ENCODE data around the gene HUNK. TPM values are rescaled to one million over a fixed set of nuclear protein-coding genes. Genes with fewer than 3 reads are reported as not detected.

HUNK gene
- total RNA-seq, 1 donor from 2014 or later = 0.19 TPM

GRCh38 chr21:31910074-31910470 is 37.3 kb downstream of the HUNK start:
- intact Hi-C loops (cut with DNase I) = no loop called here
- no peak for ATAC-seq (ENCODE audit: poor library complexity)

GRCh38 chr21:31911138-31911907 is 38.5 kb downstream of the HUNK start:
- intact Hi-C loops (cut with DNase I) = no loop called here
- DNase-seq = no peak
- no peak for ATAC-seq (ENCODE audit: poor library complexity)

More at GRCh38 chr21:31910074-31910470, 37.3 kb downstream of the HUNK start:
- no peak for DNase-seq

GRCh38 chr21:31912501-31912900 is 39.7 kb downstream of the HUNK start:
- DNase-seq (no peak), ATAC-seq (ENCODE audit: poor library complexity) (no peak)
- intact Hi-C loops (cut with DNase I) = no loop called here

- ATAC-seq (ENCODE audit: poor library complexity) (no peak), DNase-seq (no peak)
Measured at GRCh38 chr21:31913182-31913608, 40.4 kb downstream of the HUNK start.

GRCh38 chr21:31914472-31914871 is 41.7 kb downstream of the HUNK start:
- no peak for ATAC-seq (ENCODE audit: poor library complexity)
- intact Hi-C loops (cut with DNase I) = no loop called here

More at GRCh38 chr21:31913182-31913608, 40.4 kb downstream of the HUNK start:
- intact Hi-C loops (cut with DNase I) = no loop called here

GRCh38 chr21:31915566-31915965 is 42.7 kb downstream of the HUNK start:
- intact Hi-C loops (cut with DNase I) = no loop called here
- DNase-seq (no peak), ATAC-seq (ENCODE audit: poor library complexity) (no peak)

More at GRCh38 chr21:31914472-31914871, 41.7 kb downstream of the HUNK start:
- DNase-seq = no peak

- ATAC-seq (ENCODE audit: poor library complexity) (no peak), DNase-seq (no peak)
- intact Hi-C loops (cut with DNase I) = no loop called here
Measured at GRCh38 chr21:31917108-31917507, 44.3 kb downstream of the HUNK start.

- intact Hi-C loops (cut with DNase I) = no loop called here
- DNase-seq = no peak
- ATAC-seq (ENCODE audit: poor library complexity) = no peak
Measured at GRCh38 chr21:31918250-31918775, 45.5 kb downstream of the HUNK start.

- intact Hi-C loops (cut with DNase I) = no loop called here
- no peak for ATAC-seq (ENCODE audit: poor library complexity)
- no peak for DNase-seq
Measured at GRCh38 chr21:31920275-31920674, 47.5 kb downstream of the HUNK start.

GRCh38 chr21:31921079-31921478 is 48.3 kb downstream of the HUNK start:
- no peak for ATAC-seq (ENCODE audit: poor library complexity)
- intact Hi-C loops (cut with DNase I) = no loop called here
- no peak for DNase-seq

GRCh38 chr21:31922881-31923280 is 50.1 kb downstream of the HUNK start:
- DNase-seq (no peak), ATAC-seq (ENCODE audit: poor library complexity) (no peak)
- intact Hi-C loops (cut with DNase I) = no loop called here

- ATAC-seq (ENCODE audit: poor library complexity) (no peak), DNase-seq (no peak)
- intact Hi-C loops (cut with DNase I) = no loop called here
Measured at GRCh38 chr21:31923756-31924155, 50.9 kb downstream of the HUNK start.

GRCh38 chr21:31924548-31924947 is 51.7 kb downstream of the HUNK start:
- intact Hi-C loops (cut with DNase I) = no loop called here
- DNase-seq = no peak

GRCh38 chr21:31926498-31926897 is 53.7 kb downstream of the HUNK start:
- ATAC-seq (ENCODE audit: poor library complexity) (no peak), DNase-seq (no peak)
- intact Hi-C loops (cut with DNase I) = no loop called here

More at GRCh38 chr21:31924548-31924947, 51.7 kb downstream of the HUNK start:
- ATAC-seq (ENCODE audit: poor library complexity) = no peak

- intact Hi-C loops (cut with DNase I) = no loop called here
- DNase-seq = no peak
- no peak for ATAC-seq (ENCODE audit: poor library complexity)
Measured at GRCh38 chr21:31927689-31928353, 55.0 kb downstream of the HUNK start.

GRCh38 chr21:31928656-31929055 is 55.8 kb downstream of the HUNK start:
- DNase-seq (no peak), ATAC-seq (ENCODE audit: poor library complexity) (no peak)
- intact Hi-C loops (cut with DNase I) = no loop called here

- intact Hi-C loops (cut with DNase I) = no loop called here
- no peak for ATAC-seq (ENCODE audit: poor library complexity)
- DNase-seq = no peak
Measured at GRCh38 chr21:31929548-31929947, 56.7 kb downstream of the HUNK start.

- DNase-seq = no peak
- ATAC-seq (ENCODE audit: poor library complexity) = no peak
- intact Hi-C loops (cut with DNase I) = no loop called here
Measured at GRCh38 chr21:31930001-31930400, 57.2 kb downstream of the HUNK start.

- intact Hi-C loops (cut with DNase I) = no loop called here
- no peak for DNase-seq
- no peak for ATAC-seq (ENCODE audit: poor library complexity)
Measured at GRCh38 chr21:31931644-31932469, 59.0 kb downstream of the HUNK start.
